ENCODE data around the gene ZNF441.

ZNF441 gene

DNA sequence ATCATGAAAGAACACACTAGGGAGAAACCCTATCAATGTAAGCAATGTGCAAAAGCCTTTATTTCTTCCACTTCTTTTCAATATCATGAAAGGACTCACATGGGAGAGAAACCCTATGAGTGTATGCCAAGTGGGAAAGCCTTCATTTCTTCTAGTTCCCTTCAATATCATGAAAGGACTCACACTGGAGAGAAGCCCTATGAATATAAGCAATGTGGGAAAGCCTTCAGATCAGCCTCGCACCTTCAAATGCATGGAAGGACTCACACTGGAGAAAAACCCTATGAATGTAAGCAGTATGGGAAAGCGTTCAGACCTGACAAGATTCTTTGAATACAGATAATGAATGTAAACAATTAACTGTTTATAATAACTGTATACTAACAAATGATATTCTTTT is 66.7 kb downstream of the ZNF441 start:
- Mint-ChIP-seq H3K4me3 (no peak overlapping the region), H3K36me3 (ENCODE audit: low read depth) (peaks cover 87% of the 10 kb centered on the region), H3K27me3 (ENCODE audit: low read depth, poor library complexity) (peaks cover 3% of the 10 kb centered on the region), H3K27ac (no peak overlapping the region), H3K4me1 (no peaks in the 10 kb centered on the region), H3K9me3 (peaks cover 97% of the 10 kb centered on the region)
- TF ChIP-seq CTCF (IDR thresholded peaks at IDR 0.05), result no peak
- DNase-seq, result no peak
